ENCODE measurements around the gene BBS2. TPM values are rescaled to one million over a fixed set of nuclear protein-coding genes. Genes with fewer than 3 reads are reported as not detected.

Gene BBS2
- total and polyA plus RNA-seq, 4 donors, result 7.1 to 13.8 (median 11.1) TPM

DNA sequence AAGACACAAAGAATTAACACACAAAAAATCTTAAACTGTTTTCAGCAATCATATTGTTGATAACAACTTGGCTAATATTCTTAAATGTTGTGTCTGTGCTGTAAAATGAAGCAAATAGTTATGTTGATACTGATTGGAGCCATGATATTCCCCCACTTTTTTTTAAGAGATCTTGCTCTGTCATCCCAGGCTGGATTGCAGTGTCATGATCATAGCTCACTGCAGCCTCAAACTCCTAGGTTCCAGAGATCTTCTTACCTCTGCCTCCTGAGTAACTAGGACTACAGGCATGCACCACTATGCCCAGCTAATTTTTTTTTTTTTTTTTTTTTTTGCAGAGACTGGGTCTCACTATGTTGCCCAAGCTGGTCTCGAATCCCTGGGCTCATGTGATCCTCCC is 26.0 kb downstream of the BBS2 start:
- TF ChIP-seq RAD21 (IDR thresholded peaks at IDR 0.05) (no peak), FOXA1 (IDR thresholded peaks at IDR 0.05) (no peak), FOXA2 (IDR thresholded peaks at IDR 0.05) (no peak)
- H3K4me1 ChIP-seq (ENCODE audit: control insufficient read depth in 4 of 4, insufficient read depth in 4 of 4, low read length in 3 of 4), result no peaks in the 10 kb centered on the region
- no peaks in the 10 kb centered on the region for H3K27me3 ChIP-seq (ENCODE audit: control insufficient read depth in 4 of 4, insufficient read depth in 4 of 4, low read length in 3 of 4)
- H3K9ac ChIP-seq (ENCODE audit: low read depth in 1 of 2, low read length in 2 of 2), result no peak overlapping the region
- no peak for DNase-seq (ENCODE audit: low spot score)
- 97% methylated on average over 1 of the region's 1 CpG for WGBS
- no peaks in the 10 kb centered on the region for H3K9me3 ChIP-seq (ENCODE audit: control insufficient read depth in 4 of 4, low read length in 3 of 4)
- H3K4me3 ChIP-seq (ENCODE audit: low read depth in 1 of 3, low read length in 3 of 3), result no peak overlapping the region
- no peak overlapping the region for H3K27ac ChIP-seq (ENCODE audit: low read depth in 1 of 2, low read length in 2 of 2)
- peaks cover 1 to 26% (median 19%) of the 10 kb centered on the region in 4 donors for H3K36me3 ChIP-seq (ENCODE audit: control insufficient read depth in 4 of 4, insufficient read depth in 3 of 4, low read depth in 1 of 4, low read length in 3 of 4)

DNA sequence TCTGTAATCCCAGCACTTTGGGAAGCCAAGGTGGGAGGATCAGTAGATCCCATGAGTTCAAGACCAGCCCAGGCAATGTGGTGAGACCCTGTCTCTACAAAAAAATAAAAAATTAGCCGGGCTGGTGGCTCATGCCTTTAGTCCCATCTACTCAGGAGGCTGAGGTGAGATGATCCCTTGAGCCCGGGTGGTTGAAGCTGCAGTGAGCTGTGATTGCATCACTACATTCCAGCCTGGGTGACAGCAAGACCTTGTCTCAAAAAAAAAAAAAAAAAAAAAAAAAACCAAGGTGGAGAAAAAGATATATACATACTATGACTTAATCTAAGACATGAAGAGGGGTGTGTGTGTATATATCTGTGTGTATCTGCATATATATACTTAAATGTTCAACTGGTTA is 26.7 kb downstream of the BBS2 start:
- Histone ChIP-seq H3K4me1 (ENCODE audit: control insufficient read depth in 4 of 4, insufficient read depth in 4 of 4, low read length in 3 of 4) (no peaks in the 10 kb centered on the region), H3K27ac (ENCODE audit: low read depth in 1 of 2, low read length in 2 of 2) (no peak overlapping the region), H3K27me3 (ENCODE audit: control insufficient read depth in 4 of 4, insufficient read depth in 4 of 4, low read length in 3 of 4) (no peaks in the 10 kb centered on the region), H3K36me3 (ENCODE audit: control insufficient read depth in 4 of 4, insufficient read depth in 3 of 4, low read depth in 1 of 4, low read length in 3 of 4) (peaks cover 1 to 25% (median 16%) of the 10 kb centered on the region in 4 donors), H3K9ac (ENCODE audit: low read depth in 1 of 2, low read length in 2 of 2) (no peak overlapping the region), H3K9me3 (ENCODE audit: control insufficient read depth in 4 of 4, low read length in 3 of 4) (no peaks in the 10 kb centered on the region), H3K4me3 (ENCODE audit: low read depth in 1 of 3, low read length in 3 of 3) (no peak overlapping the region)
- 88% methylated on average over 2 of the region's 2 CpGs for WGBS
- TF ChIP-seq GABPA (IDR thresholded peaks at IDR 0.05 in 1 of 2, conservative IDR thresholded peaks at IDR 0.05 in 1 of 2), result no peak
- no peak for TF ChIP-seq HNF4A (conservative IDR thresholded peaks at IDR 0.05)
- TF ChIP-seq, protein P1, sequence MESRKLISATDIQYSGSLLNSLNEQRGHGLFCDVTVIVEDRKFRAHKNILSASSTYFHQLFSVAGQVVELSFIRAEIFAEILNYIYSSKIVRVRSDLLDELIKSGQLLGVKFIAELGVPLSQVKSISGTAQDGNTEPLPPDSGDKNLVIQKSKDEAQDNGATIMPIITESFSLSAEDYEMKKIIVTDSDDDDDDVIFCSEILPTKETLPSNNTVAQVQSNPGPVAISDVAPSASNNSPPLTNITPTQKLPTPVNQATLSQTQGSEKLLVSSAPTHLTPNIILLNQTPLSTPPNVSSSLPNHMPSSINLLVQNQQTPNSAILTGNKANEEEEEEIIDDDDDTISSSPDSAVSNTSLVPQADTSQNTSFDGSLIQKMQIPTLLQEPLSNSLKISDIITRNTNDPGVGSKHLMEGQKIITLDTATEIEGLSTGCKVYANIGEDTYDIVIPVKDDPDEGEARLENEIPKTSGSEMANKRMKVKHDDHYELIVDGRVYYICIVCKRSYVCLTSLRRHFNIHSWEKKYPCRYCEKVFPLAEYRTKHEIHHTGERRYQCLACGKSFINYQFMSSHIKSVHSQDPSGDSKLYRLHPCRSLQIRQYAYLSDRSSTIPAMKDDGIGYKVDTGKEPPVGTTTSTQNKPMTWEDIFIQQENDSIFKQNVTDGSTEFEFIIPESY (IDR thresholded peaks at IDR 0.05), result no peak
- TF ChIP-seq, protein P2, sequence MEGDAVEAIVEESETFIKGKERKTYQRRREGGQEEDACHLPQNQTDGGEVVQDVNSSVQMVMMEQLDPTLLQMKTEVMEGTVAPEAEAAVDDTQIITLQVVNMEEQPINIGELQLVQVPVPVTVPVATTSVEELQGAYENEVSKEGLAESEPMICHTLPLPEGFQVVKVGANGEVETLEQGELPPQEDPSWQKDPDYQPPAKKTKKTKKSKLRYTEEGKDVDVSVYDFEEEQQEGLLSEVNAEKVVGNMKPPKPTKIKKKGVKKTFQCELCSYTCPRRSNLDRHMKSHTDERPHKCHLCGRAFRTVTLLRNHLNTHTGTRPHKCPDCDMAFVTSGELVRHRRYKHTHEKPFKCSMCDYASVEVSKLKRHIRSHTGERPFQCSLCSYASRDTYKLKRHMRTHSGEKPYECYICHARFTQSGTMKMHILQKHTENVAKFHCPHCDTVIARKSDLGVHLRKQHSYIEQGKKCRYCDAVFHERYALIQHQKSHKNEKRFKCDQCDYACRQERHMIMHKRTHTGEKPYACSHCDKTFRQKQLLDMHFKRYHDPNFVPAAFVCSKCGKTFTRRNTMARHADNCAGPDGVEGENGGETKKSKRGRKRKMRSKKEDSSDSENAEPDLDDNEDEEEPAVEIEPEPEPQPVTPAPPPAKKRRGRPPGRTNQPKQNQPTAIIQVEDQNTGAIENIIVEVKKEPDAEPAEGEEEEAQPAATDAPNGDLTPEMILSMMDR (IDR thresholded peaks at IDR 0.05; ENCODE audit: low read depth, low read length, missing input control), result no peak
- TF ChIP-seq YY1 (IDR thresholded peaks at IDR 0.05), result no peak
- TF ChIP-seq TAF1 (conservative IDR thresholded peaks at IDR 0.05), result no peak
- no peak for TF ChIP-seq JUND (IDR thresholded peaks at IDR 0.05)
- TF ChIP-seq HNF4G (IDR thresholded peaks at IDR 0.05), result no peak
- TF ChIP-seq, protein P3, sequence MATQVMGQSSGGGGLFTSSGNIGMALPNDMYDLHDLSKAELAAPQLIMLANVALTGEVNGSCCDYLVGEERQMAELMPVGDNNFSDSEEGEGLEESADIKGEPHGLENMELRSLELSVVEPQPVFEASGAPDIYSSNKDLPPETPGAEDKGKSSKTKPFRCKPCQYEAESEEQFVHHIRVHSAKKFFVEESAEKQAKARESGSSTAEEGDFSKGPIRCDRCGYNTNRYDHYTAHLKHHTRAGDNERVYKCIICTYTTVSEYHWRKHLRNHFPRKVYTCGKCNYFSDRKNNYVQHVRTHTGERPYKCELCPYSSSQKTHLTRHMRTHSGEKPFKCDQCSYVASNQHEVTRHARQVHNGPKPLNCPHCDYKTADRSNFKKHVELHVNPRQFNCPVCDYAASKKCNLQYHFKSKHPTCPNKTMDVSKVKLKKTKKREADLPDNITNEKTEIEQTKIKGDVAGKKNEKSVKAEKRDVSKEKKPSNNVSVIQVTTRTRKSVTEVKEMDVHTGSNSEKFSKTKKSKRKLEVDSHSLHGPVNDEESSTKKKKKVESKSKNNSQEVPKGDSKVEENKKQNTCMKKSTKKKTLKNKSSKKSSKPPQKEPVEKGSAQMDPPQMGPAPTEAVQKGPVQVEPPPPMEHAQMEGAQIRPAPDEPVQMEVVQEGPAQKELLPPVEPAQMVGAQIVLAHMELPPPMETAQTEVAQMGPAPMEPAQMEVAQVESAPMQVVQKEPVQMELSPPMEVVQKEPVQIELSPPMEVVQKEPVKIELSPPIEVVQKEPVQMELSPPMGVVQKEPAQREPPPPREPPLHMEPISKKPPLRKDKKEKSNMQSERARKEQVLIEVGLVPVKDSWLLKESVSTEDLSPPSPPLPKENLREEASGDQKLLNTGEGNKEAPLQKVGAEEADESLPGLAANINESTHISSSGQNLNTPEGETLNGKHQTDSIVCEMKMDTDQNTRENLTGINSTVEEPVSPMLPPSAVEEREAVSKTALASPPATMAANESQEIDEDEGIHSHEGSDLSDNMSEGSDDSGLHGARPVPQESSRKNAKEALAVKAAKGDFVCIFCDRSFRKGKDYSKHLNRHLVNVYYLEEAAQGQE (IDR thresholded peaks at IDR 0.05), result no peak
- DNase-seq (ENCODE audit: low spot score), result no peak

Measured in liver (tissue), 9 donors.